Testis (tissue), 3 donors: ENCODE measurements around the gene ABHD17A. TPM values are rescaled to one million over a fixed set of nuclear protein-coding genes. Genes with fewer than 3 reads are reported as not detected.

Source experiments
- DNase-seq: peaks from one replicate; pipeline ENCODE4 v3.0.0-alpha.2; 2019
- H3K27ac ChIP-seq, 2 donors: fragments of 200-600 bp; sonication (generic); one replicate each; pipeline ENCODE4 v1.5.1; 2019
- H3K27me3 ChIP-seq: fragments of 200-600 bp; sonication (generic); one replicate; pipeline ENCODE4 v1.5.1; 2019
- H3K36me3 ChIP-seq: fragments of 200-600 bp; sonication (generic); one replicate; pipeline ENCODE4 v1.5.1; 2017; ENCODE audit warnings: low read depth; ENCODE audit errors: missing control alignments
- H3K4me1 ChIP-seq: fragments of 200-600 bp; sonication (generic); one replicate; pipeline ENCODE4 v1.5.1; 2019
- H3K4me3 ChIP-seq, 2 donors: fragments of 200-600 bp; sonication (generic); one replicate each; pipeline ENCODE4 v1.5.1; 2017 to 2019
- H3K9me3 ChIP-seq: fragments of 200-600 bp; sonication (generic); one replicate; pipeline ENCODE4 v1.5.1; 2017
- POLR2A ChIP-seq: fragments of 450-650 bp; IDR thresholded peaks from one replicate; pipeline ENCODE4 v1.6.1; 2017; ENCODE audit warnings: antibody characterized with exemption, mild to moderate bottlenecking, moderate library complexity
- WGBS, 2 donors: methylation state at CpG; one replicate each; pipeline ENCODE4 v1.1.5; 2018; 5-methylcytosine and 5-hydroxymethylcytosine counted together
- intact Hi-C: fragments of 100-400 bp; cut with DNase I; formaldehyde crosslinking; loops from one replicate; pipeline ENCODE4 v1.15.1; 2023; ENCODE audit warnings: low total_unique reads
- polyA plus RNA-seq: library from polyadenylated mRNA; stranded (reverse); fragments of 350-450 nt; fragmentation: Illumina TruSeq; extraction: RNeasy Lipid Tissue Mini Kit (QIAGEN cat#74804); gene quantifications from one replicate; pipeline ENCODE4 v1.2.3, GENCODE V29; 2014; ENCODE audit warnings: low read depth, low replicate concordance; ENCODE audit not compliant: insufficient read depth
- total RNA-seq, 2 donors: library from RNA; depleted of rRNA; stranded (reverse); fragments of >200 nt; gene quantifications; one replicate each; pipeline ENCODE4 v1.2.3, GENCODE V29; 2016
- TF ChIP-seq, protein P1 (sequence below), 3 experiments: fragments of 450-650 bp in 2 of 3; fragments of 200-600 bp in 1 of 3; sonication (generic) in 1 of 3; IDR thresholded peaks; one replicate each; pipeline ENCODE4 v1.5.1; 2016 to 2019; ENCODE audit warnings: antibody characterized with exemption in 3 of 3, mild to moderate bottlenecking in 2 of 3, moderate library complexity in 1 of 3

ABHD17A gene
- total and polyA plus RNA-seq, 3 donors from 2014 or later: 51.1 to 140 (median 127) TPM

DNA sequence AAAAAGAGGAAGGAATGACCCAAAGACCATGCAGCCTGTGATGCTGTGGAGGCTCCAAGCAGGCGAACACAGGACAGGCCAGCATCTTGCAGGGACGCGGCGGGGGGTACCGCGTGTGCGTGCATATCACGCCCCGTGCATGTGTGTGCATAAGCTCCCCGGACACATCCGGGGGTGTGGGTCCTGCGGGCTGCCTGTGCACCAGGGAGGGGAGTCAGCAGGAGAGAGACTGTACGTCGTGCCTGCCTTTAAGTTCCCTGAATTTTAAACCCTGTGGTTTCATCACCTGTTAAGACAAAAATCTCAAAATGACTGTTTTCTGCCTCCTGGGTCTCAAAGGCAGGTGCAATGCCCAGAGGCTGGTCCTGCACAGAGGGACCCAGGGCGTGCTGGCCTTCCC, 36.5 kb upstream of the ABHD17A start:
- DNase-seq: no peak
- H3K4me3 ChIP-seq: no peak overlapping the region
- H3K36me3 ChIP-seq: no peaks in the 10 kb centered on the region
- no peak for TF ChIP-seq POLR2A
- TF ChIP-seq, protein P1, sequence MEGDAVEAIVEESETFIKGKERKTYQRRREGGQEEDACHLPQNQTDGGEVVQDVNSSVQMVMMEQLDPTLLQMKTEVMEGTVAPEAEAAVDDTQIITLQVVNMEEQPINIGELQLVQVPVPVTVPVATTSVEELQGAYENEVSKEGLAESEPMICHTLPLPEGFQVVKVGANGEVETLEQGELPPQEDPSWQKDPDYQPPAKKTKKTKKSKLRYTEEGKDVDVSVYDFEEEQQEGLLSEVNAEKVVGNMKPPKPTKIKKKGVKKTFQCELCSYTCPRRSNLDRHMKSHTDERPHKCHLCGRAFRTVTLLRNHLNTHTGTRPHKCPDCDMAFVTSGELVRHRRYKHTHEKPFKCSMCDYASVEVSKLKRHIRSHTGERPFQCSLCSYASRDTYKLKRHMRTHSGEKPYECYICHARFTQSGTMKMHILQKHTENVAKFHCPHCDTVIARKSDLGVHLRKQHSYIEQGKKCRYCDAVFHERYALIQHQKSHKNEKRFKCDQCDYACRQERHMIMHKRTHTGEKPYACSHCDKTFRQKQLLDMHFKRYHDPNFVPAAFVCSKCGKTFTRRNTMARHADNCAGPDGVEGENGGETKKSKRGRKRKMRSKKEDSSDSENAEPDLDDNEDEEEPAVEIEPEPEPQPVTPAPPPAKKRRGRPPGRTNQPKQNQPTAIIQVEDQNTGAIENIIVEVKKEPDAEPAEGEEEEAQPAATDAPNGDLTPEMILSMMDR (IDR thresholded peaks at IDR 0.05): no peak
- intact Hi-C loops: no loop called here
- no peak overlapping the region for H3K27ac ChIP-seq
- H3K4me1 ChIP-seq: no peaks in the 10 kb centered on the region
- WGBS, 2 donors: 92 to 93% methylated on average over 15 of the region's 15 CpGs
- no peaks in the 10 kb centered on the region for H3K9me3 ChIP-seq
- H3K27me3 ChIP-seq: no peaks in the 10 kb centered on the region

DNA sequence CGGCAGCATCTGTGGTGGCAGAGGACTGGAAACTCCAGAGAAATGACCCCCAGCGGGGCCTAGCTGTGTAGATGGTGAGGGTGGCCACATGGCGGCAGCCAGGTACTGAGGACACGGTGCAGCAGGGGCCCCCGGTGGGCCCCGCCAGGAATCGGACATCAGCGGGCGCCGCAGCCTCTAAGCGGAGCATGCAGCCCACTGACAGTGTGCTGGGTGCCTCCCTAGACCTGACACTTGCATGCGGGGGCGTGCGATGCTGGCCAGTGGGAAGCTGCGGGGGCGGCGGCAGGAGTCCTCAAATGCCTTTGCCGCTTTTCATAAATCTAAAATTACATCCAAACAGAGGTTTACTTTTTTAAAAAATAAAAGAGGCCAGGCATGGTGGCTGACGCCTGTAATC, 36.0 kb upstream of the ABHD17A start:
- 63 to 90% methylated on average over 12 to 19 of the region's 19 CpGs for WGBS, 2 donors
- H3K27me3 ChIP-seq: no peaks in the 10 kb centered on the region
- no peak overlapping the region for H3K27ac ChIP-seq
- no peaks in the 10 kb centered on the region for H3K36me3 ChIP-seq
- DNase-seq: peak; percentile 77
- intact Hi-C loops: no loop called here
- H3K9me3 ChIP-seq: no peaks in the 10 kb centered on the region
- no peak for TF ChIP-seq POLR2A
- TF ChIP-seq, protein P1 (IDR thresholded peaks at IDR 0.05): no peak
- no peaks in the 10 kb centered on the region for H3K4me1 ChIP-seq
- no peak overlapping the region for H3K4me3 ChIP-seq

DNA sequence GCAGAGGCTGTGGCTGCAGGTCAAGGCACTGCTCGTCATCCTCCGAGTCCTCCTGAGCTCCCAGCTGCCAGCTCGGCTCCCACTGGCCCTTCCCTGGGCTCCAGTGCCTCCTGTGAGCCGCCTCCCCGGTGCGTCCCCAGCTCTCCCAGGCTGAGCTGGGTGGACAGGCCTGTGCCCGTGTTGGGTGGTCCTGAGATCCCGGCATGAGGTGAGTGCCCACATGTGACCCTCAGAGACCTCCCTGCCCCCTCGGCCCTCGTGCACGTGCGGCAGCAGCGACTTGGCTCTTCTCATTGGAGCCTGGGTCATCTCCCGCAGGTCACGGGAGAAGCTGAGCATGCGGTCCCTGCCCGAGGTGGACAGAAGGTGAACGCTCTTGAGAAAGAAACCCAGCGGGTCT, 35.3 kb upstream of the ABHD17A start:
- TF ChIP-seq, protein P1 (IDR thresholded peaks at IDR 0.05): no peak
- TF ChIP-seq POLR2A: no peak
- intact Hi-C loops: no loop called here
- Histone ChIP-seq H3K9me3 (no peaks in the 10 kb centered on the region), H3K4me1 (no peaks in the 10 kb centered on the region), H3K27me3 (no peaks in the 10 kb centered on the region), H3K36me3 (no peaks in the 10 kb centered on the region), H3K27ac (no peak overlapping the region), H3K4me3 (no peak overlapping the region)
- DNase-seq: no peak
- WGBS, 2 donors: 93 to 97% methylated on average over 15 to 19 of the region's 19 CpGs

DNA sequence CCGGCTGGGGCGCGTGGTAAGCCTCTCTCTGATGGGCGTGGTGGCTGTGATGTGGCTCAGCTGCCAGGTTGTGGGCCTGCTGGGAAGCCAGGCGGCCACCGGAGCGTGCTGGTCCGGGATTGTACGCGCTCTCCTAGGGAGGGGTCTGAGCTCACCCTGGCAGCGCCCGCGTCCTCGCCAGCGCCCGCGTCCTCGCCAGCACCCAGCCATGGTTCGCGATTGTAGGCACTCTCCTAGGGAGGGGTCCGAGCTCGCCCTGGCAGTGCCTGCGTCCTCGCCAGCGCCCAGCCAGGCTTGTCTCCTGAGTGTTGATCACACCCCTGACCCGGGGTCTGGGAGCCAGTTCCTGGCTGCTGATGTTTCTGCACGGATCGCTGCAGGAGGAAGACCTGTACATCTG, 33.7 kb upstream of the ABHD17A start:
- no peak for TF ChIP-seq POLR2A
- TF ChIP-seq, protein P1 (IDR thresholded peaks at IDR 0.05): no peak
- no peak overlapping the region for H3K4me3 ChIP-seq
- intact Hi-C loops: no loop called here
- DNase-seq: no peak
- 92 to 94% methylated on average over 17 to 28 of the region's 28 CpGs for WGBS, 2 donors
- H3K27me3 ChIP-seq: no peaks in the 10 kb centered on the region
- H3K36me3 ChIP-seq: no peaks in the 10 kb centered on the region
- no peaks in the 10 kb centered on the region for H3K9me3 ChIP-seq
- H3K27ac ChIP-seq: no peak overlapping the region
- no peaks in the 10 kb centered on the region for H3K4me1 ChIP-seq

DNA sequence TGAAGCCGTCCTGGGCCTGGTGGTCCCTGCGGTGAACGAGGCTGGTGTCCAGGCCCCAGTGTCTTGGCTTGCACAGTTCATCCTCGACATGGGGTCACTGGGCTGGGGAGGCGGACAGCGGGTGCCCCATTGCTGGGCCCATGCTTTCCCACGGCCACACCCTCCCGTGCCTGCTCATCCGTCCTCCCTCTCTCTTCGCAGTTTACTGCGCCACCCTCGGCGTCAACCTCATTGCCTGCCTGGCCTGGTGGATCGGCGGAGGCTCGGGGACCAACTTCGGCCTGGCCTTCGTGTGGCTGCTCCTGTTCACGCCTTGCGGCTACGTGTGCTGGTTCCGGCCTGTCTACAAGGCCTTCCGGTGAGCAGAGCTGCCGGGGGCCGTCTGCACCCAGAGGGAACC, 32.6 kb upstream of the ABHD17A start:
- H3K4me3 ChIP-seq: no peak overlapping the region
- no peak for DNase-seq
- TF ChIP-seq, protein P1 (IDR thresholded peaks at IDR 0.05): no peak
- TF ChIP-seq POLR2A: no peak
- H3K27me3 ChIP-seq: no peaks in the 10 kb centered on the region
- H3K27ac ChIP-seq: no peak overlapping the region
- intact Hi-C loops: no loop called here
- no peaks in the 10 kb centered on the region for H3K9me3 ChIP-seq
- no peaks in the 10 kb centered on the region for H3K4me1 ChIP-seq
- 90 to 94% methylated on average over 14 to 25 of the region's 25 CpGs for WGBS, 2 donors
- no peaks in the 10 kb centered on the region for H3K36me3 ChIP-seq
